HG03025 (cell line): ENCODE results near the gene CCDC83.
"Not testable (repeated sequence)": the region's sequence is repeated elsewhere in the genome, so short reads cannot be mapped to it uniquely, and the experiment has no call there.

ENCODE experiments used
- ATAC-seq: cut with Tn5 transposase; IDR thresholded peaks from one replicate; pipeline ENCODE4 v1.9.1; 2021; ENCODE audit warnings: mild to moderate bottlenecking, moderate library complexity; ENCODE audit not compliant: unreplicated experiment, low FRiP score

Gene CCDC83

GRCh38 chr11:85835263-85835662 lies 19.9 kb upstream of the CCDC83 start:
- no peak for ATAC-seq

- no peak for ATAC-seq
These were observed 19.5 kb upstream of the CCDC83 start for GRCh38 chr11:85835729-85836128.

- not testable (repeated sequence) for ATAC-seq
These were observed 14.3 kb upstream of the CCDC83 start for GRCh38 chr11:85840932-85841331.

- ATAC-seq = no peak
These were observed 11.3 kb upstream of the CCDC83 start for GRCh38 chr11:85843929-85844328.

- no peak for ATAC-seq
These were observed 10.6 kb upstream of the CCDC83 start for GRCh38 chr11:85844439-85845123.

- ATAC-seq = no peak
These were observed 10.0 kb upstream of the CCDC83 start for GRCh38 chr11:85845124-85845631.

- no peak for ATAC-seq
These were observed 7.7 kb upstream of the CCDC83 start for GRCh38 chr11:85847436-85847835.

- ATAC-seq = no peak
These were observed 7.2 kb upstream of the CCDC83 start for GRCh38 chr11:85848006-85848405.

GRCh38 chr11:85848556-85848955 lies 6.6 kb upstream of the CCDC83 start:
- no peak for ATAC-seq

GRCh38 chr11:85852754-85853153 lies 2.4 kb upstream of the CCDC83 start:
- not testable (repeated sequence) for ATAC-seq

- not testable (repeated sequence) for ATAC-seq
These were observed 1.6 kb upstream of the CCDC83 start for GRCh38 chr11:85853541-85853940.

GRCh38 chr11:85854212-85854556 lies 999 bp upstream of the CCDC83 start:
- no peak for ATAC-seq

GRCh38 chr11:85854557-85855340 lies 434 bp upstream of the CCDC83 start:
- ATAC-seq = peak; percentile 100

- no peak for ATAC-seq
These were observed 1.9 kb downstream of the CCDC83 start for GRCh38 chr11:85857098-85857497.

- ATAC-seq = not testable (repeated sequence)
These were observed 4.4 kb downstream of the CCDC83 start for GRCh38 chr11:85859541-85859940.

- no peak for ATAC-seq
These were observed 8.7 kb downstream of the CCDC83 start for GRCh38 chr11:85863855-85864254.

- no peak for ATAC-seq
These were observed 11.1 kb downstream of the CCDC83 start for GRCh38 chr11:85866137-85866827.

GRCh38 chr11:85867751-85868150 lies 12.6 kb downstream of the CCDC83 start:
- ATAC-seq = no peak

GRCh38 chr11:85869781-85870180 lies 14.6 kb downstream of the CCDC83 start:
- no peak for ATAC-seq

- ATAC-seq = no peak
These were observed 19.1 kb downstream of the CCDC83 start for GRCh38 chr11:85874265-85874664.

GRCh38 chr11:85875505-85875904 lies 20.3 kb downstream of the CCDC83 start:
- ATAC-seq = no peak
